ENCODE measurements around the gene XKR7.

DNA sequence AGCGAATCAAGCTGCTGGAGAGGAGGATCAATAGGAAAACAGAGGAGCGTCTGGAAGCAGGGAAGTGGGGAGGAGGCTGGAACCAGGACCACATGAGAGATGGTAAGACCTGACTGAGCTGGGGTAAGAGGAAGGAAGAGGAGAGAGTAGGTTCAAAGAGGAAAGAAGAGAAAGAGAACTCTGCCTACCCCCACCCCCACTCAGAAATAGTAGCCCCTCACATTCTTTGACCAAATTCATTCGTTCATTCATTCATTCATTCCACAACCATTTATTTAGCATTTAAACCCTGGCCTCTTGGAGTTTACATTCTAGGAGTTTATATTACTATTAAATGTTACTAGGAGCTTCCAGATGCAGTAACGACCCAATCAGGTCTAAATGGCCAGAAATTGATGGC, 68.3 kb downstream of the XKR7 start:
- TF ChIP-seq, protein P1, sequence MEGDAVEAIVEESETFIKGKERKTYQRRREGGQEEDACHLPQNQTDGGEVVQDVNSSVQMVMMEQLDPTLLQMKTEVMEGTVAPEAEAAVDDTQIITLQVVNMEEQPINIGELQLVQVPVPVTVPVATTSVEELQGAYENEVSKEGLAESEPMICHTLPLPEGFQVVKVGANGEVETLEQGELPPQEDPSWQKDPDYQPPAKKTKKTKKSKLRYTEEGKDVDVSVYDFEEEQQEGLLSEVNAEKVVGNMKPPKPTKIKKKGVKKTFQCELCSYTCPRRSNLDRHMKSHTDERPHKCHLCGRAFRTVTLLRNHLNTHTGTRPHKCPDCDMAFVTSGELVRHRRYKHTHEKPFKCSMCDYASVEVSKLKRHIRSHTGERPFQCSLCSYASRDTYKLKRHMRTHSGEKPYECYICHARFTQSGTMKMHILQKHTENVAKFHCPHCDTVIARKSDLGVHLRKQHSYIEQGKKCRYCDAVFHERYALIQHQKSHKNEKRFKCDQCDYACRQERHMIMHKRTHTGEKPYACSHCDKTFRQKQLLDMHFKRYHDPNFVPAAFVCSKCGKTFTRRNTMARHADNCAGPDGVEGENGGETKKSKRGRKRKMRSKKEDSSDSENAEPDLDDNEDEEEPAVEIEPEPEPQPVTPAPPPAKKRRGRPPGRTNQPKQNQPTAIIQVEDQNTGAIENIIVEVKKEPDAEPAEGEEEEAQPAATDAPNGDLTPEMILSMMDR (IDR thresholded peaks at IDR 0.05 in 8 of 11, conservative IDR thresholded peaks at IDR 0.05 in 3 of 11), result no peak
- TF ChIP-seq POLR2A (IDR thresholded peaks at IDR 0.05) (no peak), POLR2AphosphoS5 (IDR thresholded peaks at IDR 0.05) (no peak)

All from spleen (tissue), 7 donors.